Karpas-422 (cell line): ENCODE measurements around the gene ME1. TPM values are rescaled to one million over a fixed set of nuclear protein-coding genes. Genes with fewer than 3 reads are reported as not detected.

ENCODE experiments used
- DNase-seq: peaks from one replicate; pipeline ENCODE4 v3.0.0-alpha.2; 2015
- H2AFZ ChIP-seq: fragments of 200-600 bp; sonication (generic); 2 replicates; pipeline ENCODE4 v1.6.1; 2014; ENCODE audit warnings: antibody characterized with exemption, low read length, mixed read lengths
- H3K27ac ChIP-seq: fragments of 200-600 bp; sonication (generic); 2 replicates; pipeline ENCODE4 v1.5.1; 2014; ENCODE audit warnings: mild to moderate bottlenecking, low read length, moderate library complexity
- H3K27me3 ChIP-seq: fragments of 200-600 bp; sonication (generic); 2 replicates; pipeline ENCODE4 v1.6.1; 2014; ENCODE audit warnings: low read length, mixed read lengths
- H3K36me3 ChIP-seq: fragments of 200-600 bp; sonication (generic); 2 replicates; pipeline ENCODE4 v1.6.1; 2014; ENCODE audit warnings: low read length, mixed read lengths; ENCODE audit not compliant: insufficient read depth
- H3K4me1 ChIP-seq: fragments of 200-600 bp; sonication (generic); 2 replicates; pipeline ENCODE4 v1.6.1; 2014; ENCODE audit warnings: mild to moderate bottlenecking, low read length, mixed read lengths
- H3K4me2 ChIP-seq: fragments of 200-600 bp; sonication (generic); 2 replicates; pipeline ENCODE4 v1.6.1; 2014; ENCODE audit warnings: low read length, low read depth, mild to moderate bottlenecking; ENCODE audit not compliant: poor library complexity, severe bottlenecking
- H3K4me3 ChIP-seq: fragments of 200-600 bp; sonication (generic); 2 replicates; pipeline ENCODE4 v1.5.1; 2014; ENCODE audit warnings: mild to moderate bottlenecking, antibody characterized with exemption, low read length, mixed read lengths
- H3K79me2 ChIP-seq: fragments of 200-600 bp; sonication (generic); 2 replicates; pipeline ENCODE4 v1.6.1; 2014; ENCODE audit warnings: mild to moderate bottlenecking, low read length, mixed read lengths
- H3K9ac ChIP-seq: fragments of 200-600 bp; sonication (generic); 2 replicates; pipeline ENCODE4 v1.6.0; 2014; ENCODE audit warnings: low read length
- H3K9me2 ChIP-seq: fragments of 200-600 bp; sonication (generic), shearing (Covaris generic); replicated peaks from 2 replicates; pipeline ENCODE4 v1.6.0; 2014; ENCODE audit warnings: mild to moderate bottlenecking, low read length, moderate library complexity; ENCODE audit not compliant: insufficient read depth
- H3K9me3 ChIP-seq: fragments of 300-700, 200-600 bp; sonication (generic); 2 replicates; pipeline ENCODE4 v1.6.1; 2014; ENCODE audit warnings: low read length, mixed read lengths
- H4K20me1 ChIP-seq: fragments of 200-600 bp; sonication (generic); 2 replicates; pipeline ENCODE4 v1.6.1; 2014; ENCODE audit warnings: mild to moderate bottlenecking, antibody characterized with exemption, low read length, low read depth; ENCODE audit not compliant: insufficient read depth
- total RNA-seq: library from RNA; depleted of rRNA; stranded (reverse); fragments of >200 nt; shearing (Covaris generic); gene quantifications from 2 replicates; pipeline ENCODE4 v1.2.3, GENCODE V29; 2014; ENCODE audit warnings: low replicate concordance; rRNA removed

Gene ME1
- total RNA-seq, 1 experiment from 2014 or later, result not detected

DNA sequence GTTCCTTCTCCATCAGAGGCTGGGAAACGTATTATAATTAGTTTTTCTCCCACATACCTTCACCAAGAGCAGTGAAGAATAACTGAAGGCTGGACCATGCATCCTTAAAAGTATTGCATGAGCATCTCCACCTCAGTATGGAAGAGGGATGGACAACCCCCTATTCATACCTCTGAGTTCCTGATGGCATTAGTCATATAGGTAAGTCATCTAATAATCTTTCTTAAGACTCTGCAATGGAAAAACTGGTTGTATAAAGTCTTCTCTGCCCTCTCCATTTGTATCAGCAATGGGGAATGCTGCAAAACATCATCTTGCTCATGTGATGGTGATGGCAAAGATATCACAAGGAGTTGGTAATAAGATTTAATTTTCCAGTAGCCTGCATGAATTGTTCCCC, 262.3 kb downstream of the ME1 start:
- Histone ChIP-seq H3K79me2 (no peaks in the 10 kb centered on the region), H2AFZ (no peak overlapping the region), H3K9me2 (no peaks in the 10 kb centered on the region), H3K4me1 (no peaks in the 10 kb centered on the region), H3K4me2 (no peak overlapping the region), H3K27ac (no peak overlapping the region), H3K4me3 (no peak overlapping the region), H4K20me1 (no peaks in the 10 kb centered on the region), H3K36me3 (peaks cover 70% of the 10 kb centered on the region), H3K27me3 (no peaks in the 10 kb centered on the region), H3K9ac (no peak overlapping the region), H3K9me3 (no peaks in the 10 kb centered on the region)
- no peak for DNase-seq

DNA sequence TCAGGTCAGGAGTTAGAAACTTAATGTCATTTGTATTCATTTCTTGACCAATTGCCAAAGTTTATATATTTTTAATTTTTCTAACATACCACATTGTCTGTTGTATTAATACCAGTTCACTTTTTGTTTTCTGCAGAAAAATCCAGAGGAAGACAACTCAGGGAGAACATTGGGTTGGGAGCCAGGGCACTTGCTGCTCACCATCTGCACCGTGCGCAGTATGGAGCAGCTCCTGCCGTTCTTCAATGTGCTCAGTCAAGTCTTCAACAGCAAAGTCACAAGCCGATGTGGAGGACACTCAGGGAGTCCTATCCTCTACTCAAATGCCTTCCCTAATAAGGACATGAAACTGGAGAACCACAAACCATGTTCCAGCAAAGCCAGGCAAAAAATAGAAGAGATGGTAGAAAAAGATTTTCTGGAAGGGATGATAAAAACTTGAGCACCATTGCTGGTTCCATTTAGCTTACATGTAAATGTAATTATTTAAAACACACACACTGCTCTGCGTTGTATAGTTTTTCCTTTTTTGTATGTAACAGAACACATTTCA, 263.0 kb downstream of the ME1 start:
- no peak overlapping the region for H3K4me3 ChIP-seq
- H3K27me3 ChIP-seq, result no peaks in the 10 kb centered on the region
- H3K4me2 ChIP-seq, result no peak overlapping the region
- H3K36me3 ChIP-seq, result peaks cover 66% of the 10 kb centered on the region
- H3K4me1 ChIP-seq, result no peaks in the 10 kb centered on the region
- H3K79me2 ChIP-seq, result no peaks in the 10 kb centered on the region
- H3K27ac ChIP-seq, result no peak overlapping the region
- no peaks in the 10 kb centered on the region for H3K9me2 ChIP-seq
- no peak overlapping the region for H3K9ac ChIP-seq
- no peak overlapping the region for H2AFZ ChIP-seq
- DNase-seq, result no peak
- H3K9me3 ChIP-seq, result no peaks in the 10 kb centered on the region
- H4K20me1 ChIP-seq, result no peaks in the 10 kb centered on the region

Other genes with a start within 250 kb of the ME1 start
- 10.6 and 28.0 TPM in 2 replicates for gene PGM3, start 237.8 kb downstream of the ME1 start, total RNA-seq
- gene RWDD2A, start 237.7 kb downstream of the ME1 start, total RNA-seq, result 1.9 and 2.0 TPM in 2 replicates
- gene PRSS35, start 81.5 kb upstream of the ME1 start, total RNA-seq, result not detected in 2 replicates